NCI-H2081 (cell line): Measurements from ENCODE around the gene DNAJC12.
"Not testable (repeated sequence)": the region's sequence is repeated elsewhere in the genome, so short reads cannot be mapped to it uniquely, and the experiment has no call there.

ENCODE experiments used
- DNase-seq, 2 experiments: peaks; one replicate each; lab custom pipeline; 2025; lab: John Stamatoyannopoulos, UW

Gene DNAJC12

DNA sequence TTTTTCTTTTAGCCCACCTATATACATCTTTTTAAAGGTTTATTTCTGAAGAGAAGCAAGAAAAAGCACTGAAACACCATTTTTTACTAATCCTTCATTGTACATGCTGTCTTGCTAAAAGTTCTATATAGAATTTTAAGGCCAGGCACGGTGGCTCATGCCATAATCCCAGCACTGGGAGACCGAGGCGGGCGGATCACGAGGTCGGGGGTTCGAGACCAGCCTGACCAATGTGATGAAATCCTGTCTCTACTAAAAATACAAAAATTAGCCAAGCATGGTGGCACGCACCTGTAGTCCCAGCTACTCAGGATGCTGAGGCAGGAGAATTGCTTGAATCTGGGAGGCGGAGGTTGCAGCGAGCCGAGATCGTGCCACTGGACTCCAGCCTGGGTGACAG, 1.5 kb upstream of the DNAJC12 start:
- not testable (repeated sequence) for DNase-seq

DNA sequence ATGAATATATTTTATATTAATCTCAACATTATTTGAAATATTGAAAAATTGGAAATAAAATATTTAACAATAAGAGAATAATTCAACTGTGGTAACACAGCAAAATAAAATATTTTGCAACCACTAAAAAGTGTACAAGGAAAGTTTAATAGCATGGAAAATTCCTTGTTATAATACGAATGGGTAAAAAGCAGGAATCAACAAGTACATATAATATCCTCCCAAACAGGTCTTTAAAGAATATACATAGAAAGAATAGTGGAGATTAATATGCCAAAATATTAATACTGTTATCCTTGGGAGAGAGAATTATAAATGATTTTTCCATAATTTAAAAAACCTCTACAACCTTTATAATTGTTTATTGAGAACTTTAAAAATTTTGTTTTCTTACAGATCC, 1.0 kb downstream of the DNAJC12 start:
- no peak for DNase-seq

DNA sequence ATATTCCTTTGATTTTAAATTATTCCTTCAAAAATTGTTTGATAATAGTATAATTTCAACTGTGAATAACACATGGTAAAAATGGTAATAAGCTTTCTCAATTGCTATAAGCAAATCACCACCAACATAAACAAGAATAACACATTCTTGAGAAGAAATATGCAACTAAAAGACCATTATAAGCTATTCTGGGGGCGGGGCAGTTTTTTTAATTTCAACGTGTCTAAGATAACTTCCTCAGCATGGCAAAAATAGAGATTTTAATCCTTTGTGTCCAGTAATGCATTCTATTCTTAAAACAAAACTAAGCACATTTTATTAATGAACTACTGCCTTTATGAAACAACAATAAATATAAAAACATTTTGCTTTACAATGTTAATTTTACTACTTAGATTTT, 1.5 kb downstream of the DNAJC12 start:
- DNase-seq, result peak in 1 of 2 experiments; percentile 25

DNA sequence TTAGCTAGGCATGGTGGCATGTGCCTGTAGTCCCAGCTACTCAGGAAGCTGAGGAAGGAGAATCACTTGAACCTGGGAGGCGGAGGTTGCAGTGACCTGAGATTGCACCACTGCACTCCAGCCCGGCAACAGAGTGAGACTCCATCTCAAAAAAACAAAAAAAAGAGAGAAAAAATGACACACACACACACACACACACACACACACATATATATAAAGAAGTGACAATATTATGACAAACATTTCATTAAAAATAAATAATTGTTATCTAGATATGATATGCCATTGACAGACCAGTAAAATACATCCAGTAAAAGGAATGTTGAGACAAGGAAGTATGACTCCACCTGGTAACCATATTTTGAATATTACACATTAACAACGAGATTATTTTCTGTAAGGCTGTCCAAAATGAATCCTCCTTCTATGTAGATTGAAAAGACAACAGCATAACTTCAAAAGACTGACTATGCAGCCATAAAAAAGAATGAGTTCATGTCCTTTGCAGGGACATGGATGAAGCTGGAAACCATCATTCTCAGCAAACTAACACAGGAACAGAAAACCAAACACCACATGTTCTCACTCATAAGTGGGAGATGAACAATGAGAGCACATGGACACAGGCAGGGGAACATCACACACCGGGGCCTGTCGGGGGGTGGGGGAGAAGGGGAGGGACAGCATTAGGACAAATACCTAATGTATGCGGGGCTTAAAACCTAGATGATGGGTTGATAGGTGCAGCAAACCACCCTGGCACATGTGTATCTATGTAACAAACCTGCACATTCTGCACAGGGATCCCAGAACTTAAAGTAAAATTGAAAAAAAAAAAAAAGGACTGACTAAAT, 2.2 kb downstream of the DNAJC12 start:
- DNase-seq, result peak; percentile 16 to 18

DNA sequence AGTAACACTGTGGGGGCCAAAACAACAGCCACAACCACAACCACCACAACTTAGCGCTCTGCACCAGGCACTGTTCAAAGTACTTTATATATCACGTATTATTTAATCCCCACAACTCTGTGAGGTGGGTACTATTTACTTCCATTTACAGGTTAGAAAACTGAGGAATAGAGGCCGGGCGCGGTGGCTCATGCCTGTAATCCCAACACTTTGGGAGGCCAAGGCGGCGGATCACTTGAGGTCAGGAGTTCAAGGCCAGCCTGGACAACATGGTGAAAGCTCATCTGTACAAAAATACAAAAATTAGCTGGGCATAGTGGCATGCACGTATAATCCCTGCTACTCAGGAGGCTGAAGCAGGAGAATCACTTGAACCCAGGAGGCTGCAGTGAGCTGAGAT, 3.6 kb downstream of the DNAJC12 start:
- DNase-seq, result no peak

DNA sequence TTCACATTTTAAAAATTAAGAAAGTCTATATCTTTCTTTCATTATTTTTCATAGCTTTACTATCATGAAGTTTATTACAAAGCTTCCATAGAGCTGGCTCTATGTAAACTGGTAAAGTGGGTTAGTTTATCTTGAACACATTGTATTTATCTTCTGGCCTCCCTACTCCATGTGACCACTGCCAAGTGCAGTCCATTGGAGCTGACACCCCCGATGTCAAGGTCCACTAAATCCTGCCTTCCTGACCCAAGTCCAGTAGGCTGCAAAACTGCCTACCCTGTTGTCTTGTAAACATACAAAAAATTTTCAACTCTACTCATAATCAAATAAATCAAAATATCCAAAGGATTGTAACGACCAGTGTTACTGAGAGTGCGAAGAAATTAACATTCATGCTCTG, 10.2 kb downstream of the DNAJC12 start:
- no peak for DNase-seq

DNA sequence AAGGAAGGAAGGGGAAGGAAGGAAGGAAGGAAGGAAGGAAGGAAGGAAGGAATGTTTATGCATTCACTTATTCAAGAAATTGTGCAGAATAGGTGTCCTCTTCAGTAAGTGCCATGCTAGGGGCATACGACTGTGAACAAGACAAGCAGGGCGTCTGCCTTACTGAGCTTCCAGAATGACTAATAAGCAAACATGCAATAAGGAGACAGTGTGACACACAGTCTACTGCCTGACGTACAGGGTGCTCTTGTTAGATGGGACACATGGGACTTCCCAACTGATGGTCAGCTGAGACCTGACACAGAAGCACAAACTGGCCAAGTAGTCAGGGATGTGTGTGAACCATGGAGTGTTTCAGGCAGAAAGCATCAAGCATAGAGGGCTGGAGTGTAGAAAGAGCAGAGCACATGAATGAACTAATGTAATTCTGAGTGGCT, 18.2 kb downstream of the DNAJC12 start:
- no peak for DNase-seq

DNA sequence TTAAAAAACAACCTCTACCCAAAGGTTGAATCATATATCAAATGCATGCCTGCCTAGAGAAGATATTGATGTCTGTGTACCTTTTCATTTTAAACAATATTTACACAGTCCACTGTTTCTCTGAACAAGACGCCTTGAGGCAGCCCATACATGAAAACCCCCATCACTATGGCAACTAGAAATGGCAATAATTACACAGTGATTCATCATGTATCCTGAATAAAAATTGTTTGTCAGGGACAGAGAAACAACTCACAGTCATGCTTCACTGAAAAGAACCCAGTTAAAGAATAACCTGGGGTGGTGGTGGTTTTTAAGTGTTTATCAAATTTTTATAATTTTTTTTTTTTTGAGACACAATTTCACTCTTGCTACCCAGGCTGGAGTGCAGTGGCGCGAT, 19.7 kb downstream of the DNAJC12 start:
- peak; percentile 27 to 68 for DNase-seq

DNA sequence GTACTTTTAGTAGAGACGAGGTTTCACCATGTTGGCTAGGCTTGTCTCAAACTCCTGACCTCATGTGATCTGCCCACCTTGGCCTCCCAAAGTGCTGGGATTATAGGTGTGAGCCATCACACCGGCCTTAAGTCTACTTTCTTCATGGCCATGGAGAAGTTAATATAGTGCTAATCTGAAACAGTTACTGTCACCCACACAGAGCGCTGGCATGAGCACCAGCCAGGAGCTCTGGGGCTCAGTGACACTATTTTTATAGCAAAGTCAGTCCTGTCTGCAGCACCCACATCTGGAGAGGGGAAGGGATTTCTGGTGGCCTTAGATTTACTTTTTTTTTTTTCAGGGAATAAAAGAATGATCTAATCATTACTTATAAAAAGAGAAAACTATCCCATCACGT, 21.3 kb downstream of the DNAJC12 start:
- no peak for DNase-seq

DNA sequence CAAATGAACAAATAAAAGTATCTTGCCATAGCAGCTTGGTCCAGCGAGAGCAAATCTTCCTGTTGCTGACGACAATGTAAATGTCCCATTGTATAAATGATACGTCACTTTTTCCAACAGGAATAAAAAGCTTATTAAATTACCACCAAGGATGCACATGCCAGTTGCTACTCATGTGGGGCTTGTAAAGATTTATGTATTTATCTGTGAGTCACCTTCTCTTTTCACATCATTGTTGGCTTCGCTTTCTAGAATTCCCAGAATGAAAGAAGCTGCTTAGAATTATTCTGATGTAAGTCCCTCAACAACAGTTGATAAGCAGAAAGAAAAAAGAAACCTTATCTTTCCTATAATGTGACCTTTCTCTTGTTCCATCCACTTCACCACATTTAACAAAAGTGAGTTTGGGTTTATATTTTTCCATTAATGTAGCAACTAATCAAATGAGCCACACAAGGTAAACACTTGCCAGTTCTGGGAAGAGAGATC, 22.4 kb downstream of the DNAJC12 start:
- DNase-seq, result no peak

DNA sequence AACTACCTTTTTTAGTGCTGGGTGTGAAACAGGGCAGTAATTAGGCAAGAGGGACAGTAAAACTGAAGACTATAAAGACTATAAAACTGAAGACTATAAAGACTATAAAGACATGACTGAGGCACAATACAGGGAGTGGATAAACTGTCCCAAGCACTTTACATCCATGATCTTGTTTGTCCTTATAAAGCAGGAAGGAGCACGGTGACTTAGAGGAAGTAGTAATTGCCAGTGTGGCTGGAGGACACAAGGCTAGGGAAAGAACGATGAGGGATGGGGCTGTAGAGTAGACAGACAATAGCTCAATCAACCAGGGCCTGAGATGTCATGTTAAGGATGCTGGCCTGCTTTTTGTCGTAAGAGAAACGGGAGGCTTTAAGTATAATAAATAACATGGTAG, 26.0 kb downstream of the DNAJC12 start:
- DNase-seq, result no peak

DNA sequence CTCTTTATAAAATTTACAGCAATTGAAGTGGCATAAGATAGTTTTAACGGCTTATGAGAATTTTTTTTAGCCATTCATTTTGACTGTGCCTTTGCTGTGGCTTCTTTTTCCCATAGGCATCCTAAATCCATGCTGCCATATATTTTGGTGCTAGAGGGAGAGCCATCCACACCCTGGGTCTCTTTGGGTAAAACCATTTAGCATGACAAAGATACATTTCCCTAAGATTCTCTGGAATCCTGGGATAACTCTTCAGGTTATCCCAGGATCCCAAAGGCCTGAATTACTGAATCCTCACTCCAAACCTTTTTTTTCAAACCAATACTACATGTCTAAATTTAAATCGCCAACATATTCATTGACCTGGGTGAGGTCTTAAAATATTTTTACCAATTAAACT, 28.9 kb downstream of the DNAJC12 start:
- DNase-seq, result no peak

DNA sequence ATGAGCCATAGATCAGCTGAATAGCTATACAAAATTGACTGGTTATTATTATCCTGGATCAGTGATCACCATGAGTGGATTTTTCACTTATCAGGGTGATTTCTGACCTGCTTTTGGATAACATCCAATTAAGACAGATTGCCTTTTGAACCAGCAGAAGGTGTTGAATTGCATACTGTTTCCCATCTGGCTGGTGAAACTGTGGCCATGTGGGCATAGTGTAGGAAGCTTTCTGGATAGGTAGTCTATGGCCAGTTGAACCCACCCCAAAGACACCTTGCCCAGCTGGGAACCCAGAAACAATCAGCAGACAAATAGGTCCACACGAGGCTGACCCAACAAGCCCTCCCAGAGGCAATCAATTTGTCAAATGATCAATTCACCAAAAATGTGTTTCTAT, 29.3 kb downstream of the DNAJC12 start:
- DNase-seq, result peak in 1 of 2 experiments; percentile 12

DNA sequence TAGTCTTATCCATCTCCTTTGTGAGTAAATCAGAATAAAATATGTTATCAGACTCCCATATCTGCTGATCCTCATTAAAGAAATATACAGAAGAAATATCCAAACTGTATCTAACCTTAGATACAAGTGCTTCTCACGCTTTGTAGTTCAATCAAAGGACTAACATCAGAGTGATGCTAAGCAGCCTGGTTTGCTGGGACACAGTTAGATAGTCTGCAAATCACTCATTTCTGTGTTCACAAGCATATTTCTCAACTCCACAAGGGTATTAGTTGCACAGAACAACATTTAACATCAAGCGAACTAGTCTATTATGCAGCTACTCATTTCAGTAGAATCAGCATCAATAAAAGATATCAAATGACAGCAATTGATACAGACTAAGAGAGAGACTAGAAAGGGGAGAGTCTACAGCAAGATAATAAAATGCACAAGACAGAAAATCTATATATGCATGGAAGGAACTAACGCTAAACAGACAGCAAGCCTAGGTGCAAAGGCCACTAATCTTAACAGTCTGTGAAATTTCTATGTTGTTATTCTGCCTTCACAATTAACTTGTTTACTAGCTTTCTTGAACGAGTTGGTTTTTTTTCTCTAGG, 30.0 kb downstream of the DNAJC12 start:
- DNase-seq, result no peak

DNA sequence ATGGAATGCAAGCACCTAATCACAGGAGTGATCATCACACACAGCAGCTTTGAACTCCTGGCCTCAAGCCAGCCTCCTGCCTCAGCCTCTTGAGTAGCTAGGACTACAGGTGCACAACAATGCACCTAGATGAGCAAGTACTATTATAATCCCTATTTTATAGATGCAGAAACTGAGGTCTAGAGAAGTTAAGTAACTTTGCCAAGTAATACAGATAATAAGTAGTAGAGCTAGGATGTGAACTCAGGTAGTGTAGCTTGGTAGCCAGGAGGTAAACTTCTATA, 33.7 kb downstream of the DNAJC12 start:
- no peak for DNase-seq

DNA sequence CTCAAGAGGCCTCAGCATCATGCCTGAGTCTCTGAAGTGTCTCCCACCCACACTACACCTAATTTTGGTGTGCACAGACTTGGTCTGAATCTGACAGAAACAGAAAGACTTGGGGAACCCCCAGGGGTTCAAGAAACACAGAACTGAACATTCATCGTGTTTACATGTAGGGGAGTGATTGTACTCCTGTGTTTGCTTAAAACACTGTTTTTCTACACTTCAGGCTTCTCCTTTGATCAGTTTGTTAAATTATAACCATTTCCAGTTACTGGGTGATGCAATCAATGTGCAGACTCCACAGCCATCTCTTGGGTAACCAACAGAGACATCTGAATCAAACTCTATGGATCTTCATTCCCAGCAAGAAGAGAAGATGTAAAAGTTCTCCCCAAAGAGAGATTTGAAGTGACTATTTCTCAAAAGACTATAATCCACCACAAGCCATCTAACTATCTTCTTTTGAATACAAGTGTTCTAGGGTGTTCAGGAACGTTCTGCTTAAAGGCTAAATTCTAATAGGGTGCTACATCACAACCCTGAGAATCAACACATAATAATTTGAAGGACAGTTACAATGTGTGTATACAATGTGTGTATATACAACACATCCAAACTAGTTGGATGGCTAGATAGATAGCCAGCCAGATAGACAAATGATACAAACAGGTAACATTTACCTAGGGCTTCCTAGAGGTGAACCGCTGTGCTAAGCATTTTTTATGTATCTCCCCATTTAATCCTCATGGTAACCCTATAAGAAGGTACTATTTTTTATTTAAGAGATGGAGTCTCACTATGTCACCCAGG, 34.2 kb downstream of the DNAJC12 start:
- no peak for DNase-seq

DNA sequence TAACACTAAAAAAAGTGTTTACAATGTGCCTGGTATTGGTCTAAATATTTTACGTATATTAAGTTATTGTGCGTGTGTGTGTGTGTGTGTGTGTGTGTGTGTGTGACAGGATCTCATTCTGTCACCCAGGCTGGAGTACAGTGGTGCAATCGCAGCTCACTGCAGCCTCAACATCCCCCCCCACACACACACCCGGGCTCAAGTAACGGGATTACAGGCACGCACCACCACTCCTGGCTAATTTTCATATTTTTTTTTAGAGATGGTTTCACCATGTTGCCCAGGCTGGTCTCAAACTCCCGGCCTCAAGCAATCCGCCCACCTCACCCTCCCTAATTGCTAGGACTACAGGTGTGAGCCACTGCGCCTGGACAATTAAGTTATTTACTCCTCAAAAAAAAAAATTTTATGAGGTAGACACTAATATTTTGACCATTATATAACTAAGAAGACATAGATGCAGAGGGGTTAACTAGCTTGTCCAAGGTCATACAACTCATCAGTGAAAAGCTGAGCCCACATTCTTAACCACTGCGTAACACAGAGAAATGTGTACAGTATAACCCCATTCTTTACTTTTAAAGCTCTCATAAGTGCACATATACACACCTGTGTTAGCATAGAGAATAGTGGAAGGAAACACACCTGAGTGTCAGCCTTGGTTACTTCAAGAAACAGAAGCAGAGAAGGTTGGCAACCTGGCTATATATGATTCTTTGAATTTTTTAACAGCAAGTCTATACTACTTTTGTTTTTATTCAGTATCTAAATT, 35.0 kb downstream of the DNAJC12 start:
- DNase-seq, result no peak

DNA sequence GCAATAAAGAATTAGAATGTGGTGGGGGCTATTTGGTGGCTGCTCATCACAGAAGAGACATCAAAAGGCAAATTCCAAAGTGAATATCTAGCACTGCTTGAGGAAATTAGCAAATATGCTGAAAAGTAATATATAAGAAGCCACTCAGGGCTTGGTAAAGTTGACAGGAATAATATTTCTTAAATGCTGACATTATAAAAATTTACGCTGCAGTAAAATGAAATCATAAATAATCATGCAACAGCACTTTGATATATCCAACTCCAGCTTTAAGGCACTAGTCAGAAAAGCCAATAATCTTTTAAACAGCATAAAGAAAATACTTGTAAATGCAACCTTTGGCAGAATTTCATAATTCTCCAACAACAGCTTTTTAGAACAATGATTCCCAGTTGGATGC, 36.9 kb downstream of the DNAJC12 start:
- no peak for DNase-seq

DNA sequence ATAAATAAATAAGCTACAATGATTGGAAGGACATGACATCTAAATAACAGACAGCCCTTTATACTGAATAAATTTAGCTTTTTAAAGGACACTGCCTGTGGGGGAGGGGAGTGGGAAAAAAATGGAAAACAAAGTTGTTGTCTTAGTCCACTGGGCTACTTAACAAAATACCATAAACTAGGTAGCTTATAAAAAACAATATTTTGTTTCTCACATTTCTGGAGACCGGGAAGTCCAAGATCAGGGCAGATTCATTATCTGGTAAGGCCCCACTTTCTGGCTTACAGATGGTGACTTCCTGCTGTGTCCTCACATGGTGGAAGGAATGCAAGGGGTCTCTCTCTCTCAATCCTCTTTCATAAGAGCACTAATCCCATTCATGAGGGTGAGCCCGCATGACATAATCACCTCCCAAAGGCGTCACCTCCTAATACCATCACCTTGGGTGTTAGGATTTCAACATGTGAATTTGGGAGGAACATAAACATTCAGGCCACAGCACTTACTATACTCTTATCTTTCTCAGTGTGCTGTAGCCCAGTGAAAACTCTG, 43.0 kb downstream of the DNAJC12 start:
- DNase-seq, result no peak

DNA sequence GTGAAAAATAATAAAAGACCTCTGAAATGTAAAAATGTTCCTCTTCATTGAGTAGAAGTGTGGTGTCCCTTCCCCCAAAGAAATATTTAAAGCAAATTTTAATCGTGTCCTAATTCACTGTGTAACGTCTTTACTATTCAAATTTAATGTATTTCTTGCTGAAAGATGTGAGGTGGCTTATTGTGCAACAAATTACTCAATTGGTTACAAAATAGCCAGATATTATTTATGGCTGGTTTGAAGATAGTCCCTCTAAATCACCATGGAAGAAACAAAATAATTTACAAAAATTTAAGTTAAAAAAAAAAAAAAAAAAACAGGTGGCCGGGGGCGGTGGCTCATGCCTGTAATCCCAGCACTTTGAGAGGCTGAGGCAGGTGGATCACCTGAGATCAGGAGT, 43.7 kb downstream of the DNAJC12 start:
- DNase-seq, result no peak

DNA sequence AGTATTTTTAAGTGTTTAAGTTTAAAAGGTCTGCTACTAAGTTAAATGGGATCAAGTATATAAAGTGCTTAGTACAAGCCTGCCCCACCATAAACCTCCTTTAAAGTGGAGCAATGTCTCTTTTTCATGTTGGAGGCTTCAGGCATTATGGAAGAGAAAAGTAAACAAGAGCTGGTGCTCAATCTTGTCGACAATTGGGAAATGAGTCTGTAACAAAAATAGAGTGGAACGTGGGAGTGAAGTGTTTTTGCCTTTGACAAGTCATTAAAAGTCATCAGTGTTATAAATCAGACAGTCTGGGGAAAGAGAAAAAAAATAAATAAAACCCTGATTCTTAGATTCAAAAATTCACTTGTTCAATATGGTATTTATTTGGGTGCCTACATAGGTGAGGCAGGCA, 44.7 kb downstream of the DNAJC12 start:
- no peak for DNase-seq

DNA sequence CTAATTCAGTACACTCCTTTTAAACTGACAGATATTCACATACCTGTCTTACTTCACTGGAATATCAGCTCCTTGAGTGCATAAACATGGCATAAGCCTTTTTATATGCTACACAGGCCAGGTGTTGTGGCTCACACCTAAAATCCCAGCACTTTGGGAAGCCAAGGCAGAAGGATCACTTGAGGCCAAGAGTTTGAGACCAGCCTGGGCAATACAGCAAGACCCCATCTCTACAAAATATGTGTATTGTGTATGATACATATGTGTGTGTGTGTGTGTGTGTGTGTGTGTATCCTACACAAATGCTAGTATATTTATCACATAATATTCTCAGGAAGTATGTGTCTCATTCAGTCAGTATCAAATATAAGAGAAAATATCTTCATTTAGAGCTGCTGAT, 45.3 kb downstream of the DNAJC12 start:
- no peak for DNase-seq
